Measurements from ENCODE around the gene FNIP2. TPM values are rescaled to one million over a fixed set of nuclear protein-coding genes. Genes with fewer than 3 reads are reported as not detected.

Gene FNIP2
- polyA plus RNA-seq, 1 of the 3 experiments (the other 2 are of a cell fraction) = 0.97 TPM

- TF ChIP-seq ZBTB33 (IDR thresholded peaks at IDR 0.05; ENCODE audit: borderline replicate concordance, low read depth) = no peak
Measured at GRCh38 chr4:158929939-158930638, 161.3 kb downstream of the FNIP2 start (continued).

- Histone ChIP-seq H3K9me3 (no peaks in the 10 kb centered on the region), H4K20me1 (ENCODE audit: insufficient read depth) (no peaks in the 10 kb centered on the region), H3K4me1 (ENCODE audit: control insufficient read depth in 1 of 2, insufficient read depth in 2 of 2, low read depth in 1 of 2, low read length in 1 of 2) (no peaks in the 10 kb centered on the region), H3K36me3 (replicated peaks in 1 of 2; ENCODE audit: control insufficient read depth in 1 of 2, insufficient read depth in 2 of 2, low read length in 1 of 2) (no peaks in the 10 kb centered on the region), H3K9ac (no peak overlapping the region), H3F3A (replicated peaks; ENCODE audit: insufficient read depth) (no peaks in the 10 kb centered on the region), H2AFZ (ENCODE audit: low read depth) (0 out of 2 replicates have a peak overlapping the region, but pooled peaks have one; percentile 6), H3K79me2 (ENCODE audit: insufficient read depth) (no peaks in the 10 kb centered on the region), H3K27ac (ENCODE audit: low read depth in 2 of 2, low read length in 1 of 2) (no peak overlapping the region), H3K9me2 (no peaks in the 10 kb centered on the region), H3K27me3 (ENCODE audit: insufficient read depth) (no peaks in the 10 kb centered on the region), H3K4me2 (no peak overlapping the region), H3K4me3 (ENCODE audit: low read depth in 2 of 2, low read length in 1 of 2) (no peak overlapping the region)
- DNase-seq = no peak
- no peak for TF ChIP-seq ELF1 (IDR thresholded peaks at IDR 0.05)
- no peak for TF ChIP-seq NFIC (IDR thresholded peaks at IDR 0.05; ENCODE audit: borderline replicate concordance)
- TF ChIP-seq RCOR1 (IDR thresholded peaks at IDR 0.05; ENCODE audit: low read length) = no peak
- TF ChIP-seq CTCF (IDR thresholded peaks at IDR 0.05) = no peak
- no peak for TF ChIP-seq SMC3 (IDR thresholded peaks at IDR 0.05; ENCODE audit: low read depth, low read length)
- no peak for TF ChIP-seq TEAD4 (IDR thresholded peaks at IDR 0.05; ENCODE audit: borderline replicate concordance, insufficient read depth)
- no peak for TF ChIP-seq SIN3A (IDR thresholded peaks at IDR 0.05; ENCODE audit: borderline replicate concordance, low read depth, low read length)
- TF ChIP-seq GABPA (IDR thresholded peaks at IDR 0.05; ENCODE audit: low read depth) = no peak
- TF ChIP-seq RAD21 (IDR thresholded peaks at IDR 0.05; ENCODE audit: low read length) = no peak
- TF ChIP-seq REST (IDR thresholded peaks at IDR 0.05; ENCODE audit: low read depth, low read length) = no peak
- no peak for TF ChIP-seq PBX3 (IDR thresholded peaks at IDR 0.05)
- TF ChIP-seq NRF1 (IDR thresholded peaks at IDR 0.05; ENCODE audit: low read depth, low read length) = no peak
- no peak for TF ChIP-seq POLR2AphosphoS5 (IDR thresholded peaks at IDR 0.05; ENCODE audit: low read depth, low read length)
- no peak for TF ChIP-seq GATA2 (CRISPR knock-in tag; IDR thresholded peaks at IDR 0.05)
- no peak for TF ChIP-seq MAX (IDR thresholded peaks at IDR 0.05; ENCODE audit: low read depth)
- no peak for TF ChIP-seq TAF1 (IDR thresholded peaks at IDR 0.05; ENCODE audit: borderline replicate concordance, low read depth, low read length)
- TF ChIP-seq FOXM1 (IDR thresholded peaks at IDR 0.05; ENCODE audit: low read depth) = no peak
- TF ChIP-seq MEF2A (IDR thresholded peaks at IDR 0.05; ENCODE audit: borderline replicate concordance, low read depth) = no peak
- no peak for TF ChIP-seq USF1 (IDR thresholded peaks at IDR 0.05; ENCODE audit: borderline replicate concordance, low read depth)
- ChIA-PET CTCF (interaction anchor here (0.8 kb wide), 1 partner anchor 16 kb away, joined by 4 read pairs; no protein-coding TSS in a partner anchor), POLR2A (no interaction called here)
Measured at GRCh38 chr4:158930639-158930972, 161.8 kb downstream of the FNIP2 start.

All from SK-N-SH (cell line).